SK-N-SH (cell line): ENCODE results near the gene SCN1B. TPM values are rescaled to one million over a fixed set of nuclear protein-coding genes. Genes with fewer than 3 reads are reported as not detected.
A peak's percentile ranks its signal among the peaks of the same experiment; 100 is the strongest.

Experiments
- CTCF ChIA-PET: fragments of 300-600, 350-600 bp; formaldehyde crosslinking; extraction: SDS; loops from one replicate; lab custom pipeline; 2021; lab: Yijun Ruan, JAX
- POLR2A ChIA-PET: fragments of 350-600 bp; sonication (Branson Sonifier 250); formaldehyde crosslinking; extraction: SDS; loops from one replicate; lab custom pipeline; 2020; ENCODE audit warnings: antibody characterized with exemption, inconsistent platforms; lab: Yijun Ruan, JAX
- DNase-seq: peaks from one replicate; pipeline ENCODE4 v3.0.0; 2012
- H2AFZ ChIP-seq: fragments of 200-600 bp; sonication (generic); 2 replicates; pipeline ENCODE4 v1.8.1; 2016; ENCODE audit warnings: antibody characterized with exemption, mild to moderate bottlenecking, low read depth
- H3F3A ChIP-seq: fragments of 200-600 bp; sonication (generic); replicated peaks from 2 replicates; pipeline ENCODE3; 2016; ENCODE audit warnings: antibody characterized with exemption, mild to moderate bottlenecking; ENCODE audit not compliant: insufficient read depth
- H3K27ac ChIP-seq, 2 experiments: fragments of 200-500 bp in 1 of 2; fragments of 200-600 bp in 1 of 2; sonication (Bioruptor generic) in 1 of 2; sonication (generic), shearing (Covaris generic) in 1 of 2; 2 replicates each; pipeline versions ENCODE4 v1.5.1 to v1.6.1; 2014 to 2016; ENCODE audit warnings: low read depth in 2 of 2, inconsistent platforms in 1 of 2, low read length in 1 of 2, mild to moderate bottlenecking in 1 of 2, mixed read lengths in 1 of 2
- H3K27me3 ChIP-seq: fragments of 200-600 bp; sonication (generic), shearing (Covaris generic); 2 replicates; pipeline ENCODE4 v1.6.1; 2016; ENCODE audit warnings: mixed run types; ENCODE audit not compliant: insufficient read depth
- H3K36me3 ChIP-seq, 2 experiments: fragments of 200-500 bp in 1 of 2; fragments of 200-600 bp in 1 of 2; sonication (Bioruptor generic) in 1 of 2; sonication (generic) in 1 of 2; replicated peaks in 1 of 2; 2 replicates each; pipeline versions ENCODE3 to v1.5.1; 2014 to 2016; ENCODE audit warnings: low read length in 1 of 2, mild to moderate bottlenecking in 1 of 2; ENCODE audit not compliant: insufficient read depth in 2 of 2, control insufficient read depth in 1 of 2
- H3K4me1 ChIP-seq, 2 experiments: fragments of 200-500 bp in 1 of 2; fragments of 200-600 bp in 1 of 2; sonication (Bioruptor generic) in 1 of 2; sonication (generic), shearing (Covaris generic) in 1 of 2; 2 replicates each; pipeline versions ENCODE4 v1.5.1 to v1.6.1; 2014 to 2016; ENCODE audit warnings: low read depth in 1 of 2, low read length in 1 of 2, mixed run types in 1 of 2; ENCODE audit not compliant: insufficient read depth in 2 of 2, control insufficient read depth in 1 of 2
- H3K4me2 ChIP-seq: fragments of 200-600 bp; sonication (generic), shearing (Covaris generic); 2 replicates; pipeline ENCODE4 v1.6.1; 2017; ENCODE audit warnings: mixed run types
- H3K4me3 ChIP-seq, 2 experiments: fragments of 200-500 bp in 1 of 2; fragments of 200-600 bp in 1 of 2; sonication (Bioruptor generic) in 1 of 2; sonication (generic), shearing (Covaris generic) in 1 of 2; 2 replicates each; pipeline versions ENCODE4 v1.5.1 to v1.8.1; 2014 to 2016; ENCODE audit warnings: low read depth in 2 of 2, inconsistent platforms in 1 of 2, low read length in 1 of 2, mild to moderate bottlenecking in 1 of 2, mixed read lengths in 1 of 2, moderate library complexity in 1 of 2
- H3K79me2 ChIP-seq: fragments of 200-600 bp; sonication (generic); 2 replicates; pipeline ENCODE4 v1.8.1; 2017; ENCODE audit warnings: mild to moderate bottlenecking; ENCODE audit not compliant: insufficient read depth
- H3K9ac ChIP-seq: fragments of 200-600 bp; sonication (generic); 2 replicates; pipeline ENCODE4 v1.6.1; 2017; ENCODE audit warnings: mixed run types
- H3K9me2 ChIP-seq: fragments of 200-600 bp; sonication (generic); 2 replicates; pipeline ENCODE4 v1.6.1; 2017; ENCODE audit warnings: mixed run types
- H3K9me3 ChIP-seq: fragments of 200-600 bp; sonication (generic); 2 replicates; pipeline ENCODE4 v1.6.1; 2017; ENCODE audit warnings: mixed run types, mild to moderate bottlenecking, moderate library complexity
- H4K20me1 ChIP-seq: fragments of 200-600 bp; sonication (generic); 2 replicates; pipeline ENCODE4 v1.6.1; 2017; ENCODE audit warnings: mild to moderate bottlenecking, mixed run types; ENCODE audit not compliant: insufficient read depth
- EP300 ChIP-seq, 2 experiments: IDR thresholded peaks; 2 replicates each; pipeline versions ENCODE4 v1.4.0 to v1.6.1; 2012; ENCODE audit warnings: borderline replicate concordance in 1 of 2, low read depth in 1 of 2, low read length in 1 of 2
- FOXJ3 ChIP-seq: sonication (generic); formaldehyde crosslinking; IDR thresholded peaks from 2 replicates; pipeline ENCODE4 v1.5.1; 2020; ENCODE audit warnings: mild to moderate bottlenecking, missing genetic modification reagents
- IRF3 ChIP-seq: fragments of 150-350 bp; IDR thresholded peaks from 2 replicates; pipeline ENCODE4 v1.6.1; 2016; ENCODE audit warnings: mild to moderate bottlenecking, low read depth, low read length
- MAX ChIP-seq: IDR thresholded peaks from 2 replicates; pipeline ENCODE4 v1.4.0; 2012; ENCODE audit warnings: low read depth
- PBX3 ChIP-seq: IDR thresholded peaks from 2 replicates; pipeline ENCODE4; 2012
- SMC3 ChIP-seq: IDR thresholded peaks from 2 replicates; pipeline ENCODE4 v1.6.1; 2012; ENCODE audit warnings: low read depth, low read length, improper control_type of control experiment
- TCF12 ChIP-seq: IDR thresholded peaks from 2 replicates; pipeline ENCODE4 v1.4.0; 2012
- USF2 ChIP-seq: fragments of 150-350 bp; IDR thresholded peaks from 2 replicates; pipeline ENCODE4 v1.6.1; 2017; ENCODE audit warnings: antibody characterized with exemption, low read length, low read depth, borderline replicate concordance
- YY1 ChIP-seq: IDR thresholded peaks from 2 replicates; pipeline ENCODE4 v1.4.0; 2012; ENCODE audit warnings: low read depth, mild to moderate bottlenecking
- WGBS: methylation state at CpG from one replicate; pipeline ENCODE4 v1.1.6; 2017; ENCODE audit warnings: low lambda C conversion rate; 5-methylcytosine and 5-hydroxymethylcytosine counted together
- polyA plus RNA-seq, 3 experiments: library from polyadenylated mRNA; depleted of rRNA; stranded (reverse); fragments of >200 nt; gene quantifications; 2 replicates each; pipeline ENCODE4 v1.2.3, GENCODE V29; 2012

The SCN1B gene
- polyA plus RNA-seq, 1 of the 3 experiments (the other 2 are of a cell fraction) = 10.5 TPM

- H3K4me3 ChIP-seq = no peak overlapping the region
- peak; percentile 20 for DNase-seq
- TF ChIP-seq YY1 (no peak), IRF3 (no peak), MAX (no peak), PBX3 (no peak), TCF12 (no peak), EP300 (IDR thresholded peaks at IDR 0.05; ENCODE audit: borderline replicate concordance in 1 of 2, low read depth in 1 of 2, low read length in 1 of 2) (no peak), USF2 (no peak), SMC3 (no peak), FOXJ3 (CRISPR knock-in tag) (no peak)
- H3K79me2 ChIP-seq = peaks cover 11% of the 10 kb centered on the region; the same call in 1 of the 2 replicates
- H3K9me2 ChIP-seq = no peaks in the 10 kb centered on the region
- no peak overlapping the region for H3K4me2 ChIP-seq
- peaks cover 0 to 5% of the 10 kb centered on the region in 2 experiments; a peak in 1 of 4 replicates for H3K4me1 ChIP-seq
- no peak overlapping the region for H3K27ac ChIP-seq
- no peaks in the 10 kb centered on the region for H3K27me3 ChIP-seq
- no peak overlapping the region for H3K9ac ChIP-seq
- H3K36me3 ChIP-seq = peaks cover 30 to 58% of the 10 kb centered on the region in 2 experiments
- H4K20me1 ChIP-seq = peaks cover 7% of the 10 kb centered on the region; the same call in 1 of the 2 replicates
- H3F3A ChIP-seq = no peaks in the 10 kb centered on the region
- H2AFZ ChIP-seq = no peak overlapping the region
- ChIA-PET POLR2A (interaction anchor here (1.0 kb wide), 1 partner anchor 11 kb away, joined by 3 read pairs; no protein-coding TSS in a partner anchor), CTCF (interaction anchor here (1.1 to 6.6 kb wide), 8 partner anchors 8 to 40 kb away, joined by 3 to 38 read pairs (median 7); partner anchors contain the start of genes GRAMD1A and SCN1B)
- H3K9me3 ChIP-seq = no peaks in the 10 kb centered on the region
- 92% methylated on average over 16 of the region's 18 CpGs for WGBS
These were observed 18.3 kb upstream of the SCN1B start for GRCh38 chr19:35011737-35012682.
